Keratinocyte (primary cell): Measurements from ENCODE around the gene HDAC10. TPM values are rescaled to one million over a fixed set of nuclear protein-coding genes. Genes with fewer than 3 reads are reported as not detected.

Experiments
- DNase-seq: peaks from one replicate; pipeline ENCODE4 v3.0.0-alpha.2; 2011; ENCODE audit warnings: low read depth, missing footprints, low spot score
- FAIRE-seq: peaks from 2 replicates; lab custom pipeline; 2011; peaks lifted over from hg19 to GRCh38; lab: Jason Lieb, UNC
- H2AFZ ChIP-seq: 2 replicates; pipeline ENCODE4 v1.6.0; 2012; ENCODE audit warnings: low read length, control low read depth, inconsistent platforms; ENCODE audit not compliant: control insufficient read depth
- H3K27ac ChIP-seq: 2 replicates; pipeline ENCODE4 v1.5.1; 2011; ENCODE audit warnings: low read length; ENCODE audit not compliant: control insufficient read depth, insufficient read depth
- H3K27me3 ChIP-seq: 3 replicates; pipeline ENCODE4 v1.6.0; 2011; ENCODE audit warnings: low read length; ENCODE audit not compliant: control insufficient read depth, insufficient read depth; ENCODE audit errors: extremely low read depth
- H3K36me3 ChIP-seq, 2 experiments: 2 replicates in 1 of 2; 3 replicates in 1 of 2; pipeline ENCODE4 v1.5.1; 2011; ENCODE audit warnings: low read length in 2 of 2, mild to moderate bottlenecking in 1 of 2; ENCODE audit not compliant: control insufficient read depth in 2 of 2, insufficient read depth in 2 of 2; ENCODE audit errors: extremely low read depth in 1 of 2
- H3K4me1 ChIP-seq: 3 replicates; pipeline ENCODE4 v1.5.1; 2011; ENCODE audit warnings: low read length; ENCODE audit not compliant: control insufficient read depth, insufficient read depth; ENCODE audit errors: extremely low read depth
- H3K4me2 ChIP-seq: 3 replicates; pipeline ENCODE4 v1.6.0; 2011; ENCODE audit warnings: low read depth, low read length; ENCODE audit not compliant: control insufficient read depth, insufficient read depth; ENCODE audit errors: extremely low read depth
- H3K4me3 ChIP-seq, 3 experiments: fragments of 200-600 bp in 1 of 3; sonication (generic) in 1 of 3; 2 replicates in 2 of 3; 3 replicates in 1 of 3; pipeline ENCODE4 v1.5.1; 2011 to 2016; ENCODE audit warnings: low read length in 3 of 3, mild to moderate bottlenecking in 3 of 3, control low read depth in 2 of 3, inconsistent platforms in 1 of 3, low read depth in 1 of 3, mixed read lengths in 1 of 3, mixed run types in 1 of 3, moderate library complexity in 1 of 3; ENCODE audit not compliant: control insufficient read depth in 2 of 3, insufficient read depth in 2 of 3; ENCODE audit errors: extremely low read depth in 1 of 3
- H3K79me2 ChIP-seq: 2 replicates; pipeline ENCODE4 v1.6.0; 2012; ENCODE audit warnings: low read length; ENCODE audit not compliant: control insufficient read depth, insufficient read depth
- H3K9ac ChIP-seq: 3 replicates; pipeline ENCODE4 v1.6.0; 2011; ENCODE audit warnings: low read length; ENCODE audit not compliant: control insufficient read depth, insufficient read depth; ENCODE audit errors: extremely low read depth
- H3K9me1 ChIP-seq: 3 replicates; pipeline ENCODE4 v1.6.0; 2011; ENCODE audit warnings: low read length; ENCODE audit not compliant: control insufficient read depth, insufficient read depth; ENCODE audit errors: extremely low read depth
- H3K9me3 ChIP-seq: 2 replicates; pipeline ENCODE4 v1.5.1; 2012; ENCODE audit warnings: low read depth, low read length; ENCODE audit not compliant: control insufficient read depth
- H4K20me1 ChIP-seq: 3 replicates; pipeline ENCODE4 v1.6.0; 2011; ENCODE audit warnings: low read length; ENCODE audit not compliant: control insufficient read depth, insufficient read depth; ENCODE audit errors: extremely low read depth
- CTCF ChIP-seq, 3 experiments: IDR thresholded peaks in 1 of 3; conservative IDR thresholded peaks in 1 of 3; optimal IDR thresholded peaks in 1 of 3; 2 replicates in 2 of 3; 3 replicates in 1 of 3; pipeline versions ENCODE3 to v1.5.1; 2011; ENCODE audit warnings: low read length in 3 of 3, mild to moderate bottlenecking in 3 of 3, moderate library complexity in 2 of 3, control low read depth in 1 of 3, inconsistent platforms in 1 of 3; ENCODE audit not compliant: insufficient read depth in 2 of 3; ENCODE audit errors: extremely low read depth in 1 of 3
- EZH2 ChIP-seq: IDR thresholded peaks from one replicate; pipeline ENCODE4 v1.6.1; 2012; ENCODE audit warnings: inconsistent platforms, mild to moderate bottlenecking, low read length, moderate library complexity
- dilution Hi-C: fragments of 300-500 bp; cut with MboI; formaldehyde crosslinking; loops from one replicate; pipeline ENCODE4 v1.7.0; 2020; ENCODE audit warnings: low sequenced_read_pairs; ENCODE audit not compliant: extremely low pct_ligation_motif_present
- polyA plus RNA-seq, 5 experiments: library from polyadenylated mRNA; depleted of rRNA in 3 of 5; stranded (reverse) in 3 of 5; stranded (forward) in 1 of 5; unstranded in 1 of 5; fragments of >200 nt; gene quantifications; 1 replicate in 1 of 5; 2 replicates in 3 of 5; 3 replicates in 1 of 5; pipeline versions ENCODE4 v1.2.1 to v1.2.3, GENCODE V29; 2011 to 2012; ENCODE audit warnings: missing spikeins in 2 of 5, low read depth in 1 of 5, low replicate concordance in 1 of 5

HDAC10 gene
- polyA plus RNA-seq, 1 donor (not counting 4 experiments of a cell fraction or from before 2014, with no cell fraction given), result 4.7 TPM

GRCh38 chr22:50197856-50198623 is 53.0 kb downstream of the HDAC10 start:
- Histone ChIP-seq H3K27ac (no peak overlapping the region), H4K20me1 (no peaks in the 10 kb centered on the region), H3K9me1 (peaks cover 2% of the 10 kb centered on the region), H3K4me1 (peaks cover 11% of the 10 kb centered on the region), H3K9ac (no peak overlapping the region), H3K4me2 (no peak overlapping the region), H3K9me3 (no peaks in the 10 kb centered on the region), H3K27me3 (no peaks in the 10 kb centered on the region), H3K36me3 (peaks cover 17 to 28% of the 10 kb centered on the region in 2 experiments), H3K4me3 (no peak overlapping the region), H3K79me2 (peaks cover 21% of the 10 kb centered on the region), H2AFZ (no peak overlapping the region)
- FAIRE-seq, result no peak
- dilution Hi-C loops, result no loop called here
- DNase-seq, result no peak
- TF ChIP-seq CTCF (optimal IDR thresholded peaks at IDR 0.05 in 1 of 3, IDR thresholded peaks at IDR 0.05 in 1 of 3, conservative IDR thresholded peaks at IDR 0.05 in 1 of 3; ENCODE audit: extremely low read depth in 1 of 3, insufficient read depth in 2 of 3, low read length in 3 of 3) (no peak), EZH2 (no peak)

GRCh38 chr22:50197000-50197800 is 53.9 kb downstream of the HDAC10 start:
- Histone ChIP-seq H3K4me3 (no peak overlapping the region), H3K9me1 (peaks cover under 1% of the 10 kb centered on the region), H3K9ac (no peak overlapping the region), H3K4me2 (no peak overlapping the region), H3K36me3 (peaks cover 17 to 28% of the 10 kb centered on the region in 2 experiments), H3K9me3 (no peaks in the 10 kb centered on the region), H2AFZ (no peak overlapping the region), H3K27ac (no peak overlapping the region), H4K20me1 (no peaks in the 10 kb centered on the region), H3K79me2 (peaks cover 28% of the 10 kb centered on the region), H3K27me3 (no peaks in the 10 kb centered on the region), H3K4me1 (peaks cover 11% of the 10 kb centered on the region)
- TF ChIP-seq CTCF (optimal IDR thresholded peaks at IDR 0.05 in 1 of 3, IDR thresholded peaks at IDR 0.05 in 1 of 3, conservative IDR thresholded peaks at IDR 0.05 in 1 of 3; ENCODE audit: extremely low read depth in 1 of 3, insufficient read depth in 2 of 3, low read length in 3 of 3) (no peak), EZH2 (no peak)
- DNase-seq, result no peak
- FAIRE-seq, result no peak
- dilution Hi-C loops, result no loop called here
